Sigmoid colon (tissue), 4 donors: ENCODE measurements around the gene OPRM1.

Experiments
- CTCF ChIP-seq, 4 experiments: fragments of 450-650 bp in 3 of 4; fragments of 200-600 bp in 1 of 4; IDR thresholded peaks; one replicate each; pipeline ENCODE4 v1.5.1; 2016 to 2019; ENCODE audit warnings: antibody characterized with exemption in 4 of 4, mild to moderate bottlenecking in 3 of 4, moderate library complexity in 2 of 4
- EP300 ChIP-seq, 4 donors: sonication (generic); formaldehyde crosslinking; IDR thresholded peaks; one replicate each; pipeline ENCODE4 v1.6.1; 2017; ENCODE audit warnings: antibody characterized with exemption in 4 of 4
- POLR2A ChIP-seq, 2 donors: fragments of 450-650 bp; IDR thresholded peaks; one replicate each; pipeline ENCODE4 v1.6.1; 2016; ENCODE audit warnings: antibody characterized with exemption in 2 of 2, mild to moderate bottlenecking in 2 of 2, moderate library complexity in 2 of 2
- POLR2AphosphoS5 ChIP-seq, 4 donors: sonication (generic); formaldehyde crosslinking; IDR thresholded peaks; one replicate each; pipeline ENCODE4 v1.6.1; 2017; ENCODE audit warnings: antibody characterized with exemption in 4 of 4

DNA sequence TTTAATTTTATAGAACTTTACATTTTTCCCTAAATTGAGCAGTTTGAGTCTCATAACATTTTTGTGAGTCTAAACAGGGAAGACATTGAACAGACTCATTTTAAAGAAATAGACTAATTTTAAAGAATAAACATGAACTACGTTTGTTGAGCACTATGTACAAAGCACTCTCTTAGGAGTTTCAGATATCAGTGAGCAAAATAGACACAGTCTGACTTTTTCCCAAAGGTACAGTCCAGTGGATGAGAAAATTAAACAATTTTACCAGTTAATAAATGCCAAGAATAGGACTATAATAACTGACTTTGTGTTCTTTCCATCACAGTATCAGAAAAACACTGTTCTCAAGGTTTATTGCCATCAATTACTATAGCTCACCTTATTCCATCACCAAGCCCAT lies 18.1 kb downstream of the OPRM1 start:
- TF ChIP-seq POLR2AphosphoS5 (IDR thresholded peaks at IDR 0.05) = no peak
- no peak for TF ChIP-seq CTCF (IDR thresholded peaks at IDR 0.05)
- no peak for TF ChIP-seq POLR2A (IDR thresholded peaks at IDR 0.05)
- TF ChIP-seq EP300 (IDR thresholded peaks at IDR 0.05) = no peak
